OCI-M2 (cell line): ENCODE measurements around the gene TRMU.
"Not testable (repeated sequence)": the region's sequence is repeated elsewhere in the genome, so short reads cannot be mapped to it uniquely, and the experiment has no call there.

Source experiments
- DNase-seq: peaks from one replicate; lab custom pipeline; 2025; ENCODE audit not compliant: unreplicated experiment; lab: John Stamatoyannopoulos, UW

TRMU gene

GRCh38 chr22:46382524-46382923 is 47.0 kb downstream of the TRMU start:
- DNase-seq: no peak

GRCh38 chr22:46386312-46386711 is 50.8 kb downstream of the TRMU start:
- DNase-seq: no peak

GRCh38 chr22:46387748-46388147 is 52.2 kb downstream of the TRMU start:
- no peak for DNase-seq

- DNase-seq: no peak
Observed at GRCh38 chr22:46388647-46389046, 53.1 kb downstream of the TRMU start.

GRCh38 chr22:46389081-46389480 is 53.6 kb downstream of the TRMU start:
- no peak for DNase-seq

- DNase-seq: no peak
Observed at GRCh38 chr22:46390105-46390651, 54.7 kb downstream of the TRMU start.

- DNase-seq: no peak
Observed at GRCh38 chr22:46390652-46391301, 55.3 kb downstream of the TRMU start.

- DNase-seq: no peak
Observed at GRCh38 chr22:46391486-46392136, 56.1 kb downstream of the TRMU start.

GRCh38 chr22:46392137-46392844 is 56.8 kb downstream of the TRMU start:
- DNase-seq: no peak

- DNase-seq: no peak
Observed at GRCh38 chr22:46393873-46394272, 58.4 kb downstream of the TRMU start.

GRCh38 chr22:46394622-46395021 is 59.1 kb downstream of the TRMU start:
- DNase-seq: no peak

- DNase-seq: no peak
Observed at GRCh38 chr22:46395145-46395544, 59.6 kb downstream of the TRMU start.

- DNase-seq: not testable (repeated sequence)
Observed at GRCh38 chr22:46397049-46397448, 61.5 kb downstream of the TRMU start.

GRCh38 chr22:46397514-46397913 is 62.0 kb downstream of the TRMU start:
- DNase-seq: no peak

- DNase-seq: no peak
Observed at GRCh38 chr22:46397951-46398350, 62.4 kb downstream of the TRMU start.

- DNase-seq: no peak
Observed at GRCh38 chr22:46399251-46400024, 63.9 kb downstream of the TRMU start.

GRCh38 chr22:46401370-46401769 is 65.9 kb downstream of the TRMU start:
- DNase-seq: no peak

- no peak for DNase-seq
Observed at GRCh38 chr22:46402505-46402904, 67.0 kb downstream of the TRMU start.

GRCh38 chr22:46403880-46404279 is 68.4 kb downstream of the TRMU start:
- not testable (repeated sequence) for DNase-seq

- DNase-seq: no peak
Observed at GRCh38 chr22:46405901-46406300, 70.4 kb downstream of the TRMU start.

- no peak for DNase-seq
Observed at GRCh38 chr22:46406349-46406748, 70.8 kb downstream of the TRMU start.
